Small intestine (tissue), 7 donors: ENCODE measurements around the gene COX4I2. TPM values are rescaled to one million over a fixed set of nuclear protein-coding genes. Genes with fewer than 3 reads are reported as not detected.

Experiments
- DNase-seq, 2 donors: peaks; one replicate each; pipeline versions ENCODE4 v3.0.0 to v3.0.0-alpha.2; 2013
- FAIRE-seq: peaks from 2 replicates; lab custom pipeline; 2012; peaks lifted over from hg19 to GRCh38; lab: Jason Lieb, UNC
- H3K27ac ChIP-seq, 3 donors: one replicate each; pipeline ENCODE4 v1.5.1; 2013; ENCODE audit warnings: low read length in 2 of 3, mild to moderate bottlenecking in 2 of 3, control low read depth in 1 of 3, inconsistent platforms in 1 of 3, low read depth in 1 of 3, moderate library complexity in 1 of 3
- H3K27me3 ChIP-seq, 3 donors: one replicate each; pipeline ENCODE4 v1.6.1; 2013; ENCODE audit warnings: low read length in 3 of 3, inconsistent platforms in 1 of 3; ENCODE audit not compliant: control insufficient read depth in 3 of 3, insufficient read depth in 3 of 3
- H3K36me3 ChIP-seq, 3 donors: one replicate each; pipeline ENCODE4 v1.6.1; 2013; ENCODE audit warnings: low read length in 3 of 3, inconsistent platforms in 1 of 3, low read depth in 1 of 3, mild to moderate bottlenecking in 1 of 3, moderate library complexity in 1 of 3; ENCODE audit not compliant: control insufficient read depth in 3 of 3, insufficient read depth in 2 of 3
- H3K4me1 ChIP-seq, 3 donors: one replicate each; pipeline ENCODE4 v1.6.1; 2013; ENCODE audit warnings: low read length in 2 of 3, inconsistent platforms in 1 of 3, low read depth in 1 of 3, mild to moderate bottlenecking in 1 of 3, moderate library complexity in 1 of 3; ENCODE audit not compliant: control insufficient read depth in 3 of 3, insufficient read depth in 2 of 3
- H3K4me3 ChIP-seq, 3 donors: one replicate each; pipeline ENCODE4 v1.5.1; 2013; ENCODE audit warnings: low read length in 3 of 3, control low read depth in 1 of 3, inconsistent platforms in 1 of 3, low read depth in 1 of 3, mild to moderate bottlenecking in 1 of 3, moderate library complexity in 1 of 3
- H3K9me3 ChIP-seq, 2 donors: one replicate each; pipeline ENCODE4 v1.6.1; 2013; ENCODE audit warnings: low read depth in 1 of 2, low read length in 1 of 2; ENCODE audit not compliant: control insufficient read depth in 2 of 2, insufficient read depth in 1 of 2
- WGBS, 3 donors: extraction: QIAGEN DNeasy Blood & Tissue Kit; methylation state at CpG; one replicate each; pipeline ENCODE4 v1.1.7; 2013; 5-methylcytosine and 5-hydroxymethylcytosine counted together
- polyA plus RNA-seq, 4 donors: library from polyadenylated mRNA; stranded (reverse) in 3 of 4; unstranded in 1 of 4; fragments of 200-250 nt in 3 of 4; fragments of 120-200 nt in 1 of 4; gene quantifications; one replicate each; pipeline versions ENCODE4 v1.2.1 to v1.2.3, GENCODE V29; 2013
- donor health status: healthy with polysubstance abuse.
- donor health status: control.
- donor health status: control.
- donor health status: Bipolar disorder and iron deficiency.
- donor health status: healthy.

The COX4I2 gene
- polyA plus RNA-seq, 4 donors: 0.81 to 3.7 TPM; not detected in 2

- H3K4me3 ChIP-seq: no peak overlapping the region
- no peaks in the 10 kb centered on the region for H3K9me3 ChIP-seq
- FAIRE-seq (no peak), DNase-seq (peak in 1 of 2 donors; percentile 55)
- 57 to 75% (median 66%) methylated on average over 2 of the region's 2 CpGs for WGBS, 3 donors
- no peaks in the 10 kb centered on the region for H3K27me3 ChIP-seq
- peaks cover 0 to 18% (median 5%) of the 10 kb centered on the region in 3 donors for H3K4me1 ChIP-seq
- H3K27ac ChIP-seq: peak overlapping the region; percentile 32 to 66 (median 51)
- H3K36me3 ChIP-seq: peaks cover 2 to 50% (median 7%) of the 10 kb centered on the region in 3 donors
Observed at GRCh38 chr20:31685853-31686643, 48.3 kb downstream of the COX4I2 start.

GRCh38 chr20:31687777-31688176 is 50.1 kb downstream of the COX4I2 start:
- Histone ChIP-seq H3K36me3 (peaks cover 2 to 47% (median 2%) of the 10 kb centered on the region in 3 donors), H3K27ac (peak overlapping the region in 2 of 3 donors; percentile 26 to 48), H3K27me3 (no peaks in the 10 kb centered on the region), H3K4me1 (peaks cover 0 to 21% (median 5%) of the 10 kb centered on the region in 3 donors), H3K4me3 (no peak overlapping the region), H3K9me3 (no peaks in the 10 kb centered on the region)
- 44 to 80% (median 53%) methylated on average over 3 of the region's 3 CpGs for WGBS, 3 donors
- FAIRE-seq (no peak), DNase-seq (peak in 1 of 2 donors; percentile 65)

GRCh38 chr20:31689141-31689540 is 51.4 kb downstream of the COX4I2 start:
- FAIRE-seq (no peak), DNase-seq (no peak)
- Histone ChIP-seq H3K9me3 (no peaks in the 10 kb centered on the region), H3K27me3 (no peaks in the 10 kb centered on the region), H3K4me1 (peaks cover 0 to 21% (median 8%) of the 10 kb centered on the region in 3 donors), H3K36me3 (peaks cover 0 to 53% (median 2%) of the 10 kb centered on the region in 3 donors), H3K27ac (no peak overlapping the region), H3K4me3 (no peak overlapping the region)
- WGBS, 3 donors: 84 to 99% (median 93%) methylated on average over 5 of the region's 5 CpGs

- 77 to 94% (median 88%) methylated on average over 3 of the region's 3 CpGs for WGBS, 3 donors
- peak overlapping the region in 1 of 3 donors; percentile 10 for H3K27ac ChIP-seq
Observed at GRCh38 chr20:31690124-31690666, 52.5 kb downstream of the COX4I2 start.

GRCh38 chr20:31691646-31692275 is 54.0 kb downstream of the COX4I2 start:
- no peak for DNase-seq
- FAIRE-seq: no peak
- 42 to 55% (median 44%) methylated on average over 1 of the region's 1 CpG for WGBS, 3 donors
- Histone ChIP-seq H3K9me3 (no peaks in the 10 kb centered on the region), H3K4me3 (no peak overlapping the region), H3K36me3 (peaks cover 0 to 58% (median 1%) of the 10 kb centered on the region in 3 donors), H3K4me1 (peaks cover 7 to 30% (median 21%) of the 10 kb centered on the region in 3 donors), H3K27me3 (no peaks in the 10 kb centered on the region), H3K27ac (peak overlapping the region in 1 of 3 donors; percentile 63)

More at GRCh38 chr20:31690124-31690666, 52.5 kb downstream of the COX4I2 start:
- H3K9me3 ChIP-seq: no peaks in the 10 kb centered on the region
- H3K4me1 ChIP-seq: peaks cover 4 to 31% (median 12%) of the 10 kb centered on the region in 3 donors
- H3K4me3 ChIP-seq: no peak overlapping the region
- FAIRE-seq: no peak
- no peak for DNase-seq
- no peaks in the 10 kb centered on the region for H3K27me3 ChIP-seq
- peaks cover 0 to 49% (median 2%) of the 10 kb centered on the region in 3 donors for H3K36me3 ChIP-seq

GRCh38 chr20:31693402-31693801 is 55.7 kb downstream of the COX4I2 start:
- Histone ChIP-seq H3K4me3 (no peak overlapping the region), H3K4me1 (peaks cover 7 to 36% (median 28%) of the 10 kb centered on the region in 3 donors), H3K9me3 (no peaks in the 10 kb centered on the region), H3K27ac (peak overlapping the region in 1 of 3 donors; percentile 25), H3K27me3 (no peaks in the 10 kb centered on the region), H3K36me3 (peaks cover 0 to 51% (median 0%) of the 10 kb centered on the region in 3 donors)
- no peak for DNase-seq
- no peak for FAIRE-seq
- WGBS, 3 donors: 73 to 83% (median 81%) methylated on average over 6 of the region's 6 CpGs

- 61 to 73% (median 62%) methylated on average over 4 of the region's 4 CpGs for WGBS, 3 donors
- H3K36me3 ChIP-seq: peaks cover 0 to 51% (median 0%) of the 10 kb centered on the region in 3 donors
- FAIRE-seq: no peak
- H3K27me3 ChIP-seq: no peaks in the 10 kb centered on the region
- H3K9me3 ChIP-seq: no peaks in the 10 kb centered on the region
- peaks cover 10 to 43% (median 32%) of the 10 kb centered on the region in 3 donors for H3K4me1 ChIP-seq
- H3K27ac ChIP-seq: peak overlapping the region; percentile 12 to 88 (median 69)
- no peak overlapping the region for H3K4me3 ChIP-seq
- no peak for DNase-seq
Observed at GRCh38 chr20:31693987-31694661, 56.4 kb downstream of the COX4I2 start.
